Panc1 (cell line): ENCODE results near the gene SLFN12. TPM values are rescaled to one million over a fixed set of nuclear protein-coding genes. Genes with fewer than 3 reads are reported as not detected.

Experiments
- ATAC-seq: fragments of 200-7000 bp; cut with Tn5 transposase; 2 replicates; pipeline ENCODE4 v1.9.1; 2020; ENCODE audit warnings: mild to moderate bottlenecking, moderate library complexity
- BruUV-seq: library from RNA; stranded (reverse); fragments of 400-500 nt; replicated peaks from 2 replicates; lab custom pipeline; 2021; lab: Mats Ljungman, UMichigan
- CTCF ChIA-PET: fragments of 300-600 bp; sonication (Branson Sonifier 250); formaldehyde crosslinking; loops from one replicate; lab custom pipeline; 2022; ENCODE audit warnings: antibody characterized with exemption; lab: Charles Lee
- POLR2A ChIA-PET: fragments of 300-600 bp; sonication (Branson Sonifier 250); formaldehyde crosslinking; loops from one replicate; lab custom pipeline; 2022; ENCODE audit warnings: antibody characterized with exemption; lab: Charles Lee
- DNase-seq: peaks from one replicate; pipeline ENCODE4 v3.0.0-alpha.2; 2010; ENCODE audit warnings: low read depth, low spot score
- H3K27ac ChIP-seq: 2 replicates; pipeline ENCODE4 v1.5.1; 2011; ENCODE audit warnings: mild to moderate bottlenecking, low read length, inconsistent platforms
- H3K27me3 ChIP-seq: fragments of 200-500 bp; sonication (Bioruptor generic); 2 replicates; pipeline ENCODE4 v1.6.0; 2014; ENCODE audit warnings: low read length, inconsistent platforms; ENCODE audit not compliant: control insufficient read depth, insufficient read depth
- H3K36me3 ChIP-seq: fragments of 200-500 bp; sonication (Bioruptor generic); 2 replicates; pipeline ENCODE4 v1.5.1; 2014; ENCODE audit warnings: inconsistent platforms, mild to moderate bottlenecking, low read length, moderate library complexity; ENCODE audit not compliant: control insufficient read depth, insufficient read depth
- H3K4me1 ChIP-seq: 2 replicates; pipeline ENCODE4 v1.5.1; 2011; ENCODE audit warnings: inconsistent platforms, mild to moderate bottlenecking, low read length, moderate library complexity; ENCODE audit not compliant: control insufficient read depth, insufficient read depth
- H3K4me3 ChIP-seq, 2 experiments: 2 replicates each; pipeline ENCODE4 v1.5.1; 2011 to 2012; ENCODE audit warnings: low read depth in 2 of 2, low read length in 2 of 2, mild to moderate bottlenecking in 2 of 2, inconsistent platforms in 1 of 2, moderate library complexity in 1 of 2
- H3K9me3 ChIP-seq: fragments of 200-500 bp; sonication (Bioruptor generic); 2 replicates; pipeline ENCODE4 v1.5.1; 2014; ENCODE audit warnings: low read depth, mild to moderate bottlenecking, inconsistent platforms, low read length, moderate library complexity; ENCODE audit not compliant: control insufficient read depth, insufficient read depth
- POLR2AphosphoS5 ChIP-seq: IDR thresholded peaks from 2 replicates; pipeline ENCODE4 v1.6.1; 2012; ENCODE audit warnings: mild to moderate bottlenecking, low read depth, low read length, moderate library complexity
- SIN3A ChIP-seq: IDR thresholded peaks from 2 replicates; pipeline ENCODE4 v1.6.1; 2012; ENCODE audit warnings: low read depth, mild to moderate bottlenecking, low read length, moderate library complexity, borderline replicate concordance; ENCODE audit not compliant: insufficient read depth
- TCF7L2 ChIP-seq: IDR thresholded peaks from 2 replicates; pipeline ENCODE4 v1.6.1; 2011; ENCODE audit warnings: mild to moderate bottlenecking, low read depth, low read length, inconsistent platforms
- in situ Hi-C: cut with HindIII; loops from 2 replicates; pipeline ENCODE4 v1.10.0; 2016; ENCODE audit warnings: low sequenced_read_pairs, low pct_unique_long_range_greater_than_20kb
- intact Hi-C: fragments of 100-400 bp; cut with micrococcal nuclease; formaldehyde crosslinking; loops from one replicate; pipeline ENCODE4 v1.10.0; 2022; ENCODE audit not compliant: unreplicated experiment
- total RNA-seq: library from RNA; stranded (reverse); gene quantifications from one replicate; pipeline ENCODE4 v1.2.1, GENCODE V29; 2021; ENCODE audit not compliant: unreplicated experiment
- TF ChIP-seq, protein P1 (sequence below), 2 experiments: IDR thresholded peaks; 2 replicates each; pipeline ENCODE4 v1.6.1; 2011 to 2012; ENCODE audit warnings: low read depth in 2 of 2, control low read depth in 1 of 2, low read length in 1 of 2, mild to moderate bottlenecking in 1 of 2, moderate library complexity in 1 of 2; ENCODE audit not compliant: insufficient read depth in 1 of 2
- TF ChIP-seq, protein P2 (sequence below): fragments of 450-650 bp; IDR thresholded peaks from 2 replicates; pipeline ENCODE4 v1.5.1; 2017; ENCODE audit warnings: mild to moderate bottlenecking

Gene SLFN12
- total RNA-seq, 1 experiment from 2014 or later, result 35.2 TPM

DNA sequence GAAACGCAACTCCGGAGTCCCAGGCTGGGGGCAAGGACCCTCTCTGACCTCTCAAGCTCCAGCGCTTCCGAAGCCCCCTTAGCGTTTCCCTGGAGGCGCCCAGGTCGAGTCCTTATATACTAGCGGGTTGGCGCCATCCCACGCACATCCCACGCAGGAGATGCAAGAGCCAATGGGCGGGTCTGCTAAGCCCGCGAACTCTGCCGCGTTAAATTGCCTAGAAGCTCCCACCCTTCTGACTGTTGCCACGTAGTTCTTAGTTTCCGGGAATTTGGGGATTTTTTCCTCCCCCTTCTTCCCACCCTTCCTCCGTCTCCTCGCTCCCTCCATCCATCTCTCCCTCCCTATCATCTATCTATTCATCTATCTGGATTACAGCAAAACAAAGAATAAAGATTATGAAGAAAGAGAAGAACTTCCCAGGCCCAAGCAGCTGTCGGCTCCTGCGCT is 58.7 kb downstream of the SLFN12 start, which contains the start of gene SLFN11:
SLFN11 (minus strand) TSS at position 88 of the 450 bp plus-strand sequence. CDS start 9,814 bp downstream, outside the sequence.
- in situ Hi-C loops, result no loop called here
- BruUV-seq, result no TSS peak
- DNase-seq (no peak), ATAC-seq (peak; percentile 91)
- ChIA-PET POLR2A (interaction anchor here (0.5 to 0.8 kb wide), 2 partner anchors 28 to 65 kb away, joined by 3 read pairs; no protein-coding TSS in a partner anchor), CTCF (no interaction called here)
- Histone ChIP-seq H3K9me3 (no peaks in the 10 kb centered on the region), H3K27ac (peak within 1 kb of the TSS; percentile 95), H3K4me3 (peak within 1 kb of the TSS; percentile 61 to 84), H3K4me1 (peaks cover 4% of the 10 kb centered on the region), H3K36me3 (no peaks in the 10 kb centered on the region), H3K27me3 (no peaks in the 10 kb centered on the region)
- intact Hi-C loops, result no loop called here
- no peak for TF ChIP-seq SIN3A
- TF ChIP-seq, protein P1, sequence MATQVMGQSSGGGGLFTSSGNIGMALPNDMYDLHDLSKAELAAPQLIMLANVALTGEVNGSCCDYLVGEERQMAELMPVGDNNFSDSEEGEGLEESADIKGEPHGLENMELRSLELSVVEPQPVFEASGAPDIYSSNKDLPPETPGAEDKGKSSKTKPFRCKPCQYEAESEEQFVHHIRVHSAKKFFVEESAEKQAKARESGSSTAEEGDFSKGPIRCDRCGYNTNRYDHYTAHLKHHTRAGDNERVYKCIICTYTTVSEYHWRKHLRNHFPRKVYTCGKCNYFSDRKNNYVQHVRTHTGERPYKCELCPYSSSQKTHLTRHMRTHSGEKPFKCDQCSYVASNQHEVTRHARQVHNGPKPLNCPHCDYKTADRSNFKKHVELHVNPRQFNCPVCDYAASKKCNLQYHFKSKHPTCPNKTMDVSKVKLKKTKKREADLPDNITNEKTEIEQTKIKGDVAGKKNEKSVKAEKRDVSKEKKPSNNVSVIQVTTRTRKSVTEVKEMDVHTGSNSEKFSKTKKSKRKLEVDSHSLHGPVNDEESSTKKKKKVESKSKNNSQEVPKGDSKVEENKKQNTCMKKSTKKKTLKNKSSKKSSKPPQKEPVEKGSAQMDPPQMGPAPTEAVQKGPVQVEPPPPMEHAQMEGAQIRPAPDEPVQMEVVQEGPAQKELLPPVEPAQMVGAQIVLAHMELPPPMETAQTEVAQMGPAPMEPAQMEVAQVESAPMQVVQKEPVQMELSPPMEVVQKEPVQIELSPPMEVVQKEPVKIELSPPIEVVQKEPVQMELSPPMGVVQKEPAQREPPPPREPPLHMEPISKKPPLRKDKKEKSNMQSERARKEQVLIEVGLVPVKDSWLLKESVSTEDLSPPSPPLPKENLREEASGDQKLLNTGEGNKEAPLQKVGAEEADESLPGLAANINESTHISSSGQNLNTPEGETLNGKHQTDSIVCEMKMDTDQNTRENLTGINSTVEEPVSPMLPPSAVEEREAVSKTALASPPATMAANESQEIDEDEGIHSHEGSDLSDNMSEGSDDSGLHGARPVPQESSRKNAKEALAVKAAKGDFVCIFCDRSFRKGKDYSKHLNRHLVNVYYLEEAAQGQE (IDR thresholded peaks at IDR 0.05; ENCODE audit: insufficient read depth in 1 of 2, low read depth in 2 of 2, low read length in 1 of 2), result no peak
- TF ChIP-seq, protein P2, sequence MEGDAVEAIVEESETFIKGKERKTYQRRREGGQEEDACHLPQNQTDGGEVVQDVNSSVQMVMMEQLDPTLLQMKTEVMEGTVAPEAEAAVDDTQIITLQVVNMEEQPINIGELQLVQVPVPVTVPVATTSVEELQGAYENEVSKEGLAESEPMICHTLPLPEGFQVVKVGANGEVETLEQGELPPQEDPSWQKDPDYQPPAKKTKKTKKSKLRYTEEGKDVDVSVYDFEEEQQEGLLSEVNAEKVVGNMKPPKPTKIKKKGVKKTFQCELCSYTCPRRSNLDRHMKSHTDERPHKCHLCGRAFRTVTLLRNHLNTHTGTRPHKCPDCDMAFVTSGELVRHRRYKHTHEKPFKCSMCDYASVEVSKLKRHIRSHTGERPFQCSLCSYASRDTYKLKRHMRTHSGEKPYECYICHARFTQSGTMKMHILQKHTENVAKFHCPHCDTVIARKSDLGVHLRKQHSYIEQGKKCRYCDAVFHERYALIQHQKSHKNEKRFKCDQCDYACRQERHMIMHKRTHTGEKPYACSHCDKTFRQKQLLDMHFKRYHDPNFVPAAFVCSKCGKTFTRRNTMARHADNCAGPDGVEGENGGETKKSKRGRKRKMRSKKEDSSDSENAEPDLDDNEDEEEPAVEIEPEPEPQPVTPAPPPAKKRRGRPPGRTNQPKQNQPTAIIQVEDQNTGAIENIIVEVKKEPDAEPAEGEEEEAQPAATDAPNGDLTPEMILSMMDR, result no peak
- peak; percentile 95 for TF ChIP-seq POLR2AphosphoS5
- TF ChIP-seq TCF7L2, result 0 out of 2 replicates have a peak, but pooled peaks have one; percentile 11

DNA sequence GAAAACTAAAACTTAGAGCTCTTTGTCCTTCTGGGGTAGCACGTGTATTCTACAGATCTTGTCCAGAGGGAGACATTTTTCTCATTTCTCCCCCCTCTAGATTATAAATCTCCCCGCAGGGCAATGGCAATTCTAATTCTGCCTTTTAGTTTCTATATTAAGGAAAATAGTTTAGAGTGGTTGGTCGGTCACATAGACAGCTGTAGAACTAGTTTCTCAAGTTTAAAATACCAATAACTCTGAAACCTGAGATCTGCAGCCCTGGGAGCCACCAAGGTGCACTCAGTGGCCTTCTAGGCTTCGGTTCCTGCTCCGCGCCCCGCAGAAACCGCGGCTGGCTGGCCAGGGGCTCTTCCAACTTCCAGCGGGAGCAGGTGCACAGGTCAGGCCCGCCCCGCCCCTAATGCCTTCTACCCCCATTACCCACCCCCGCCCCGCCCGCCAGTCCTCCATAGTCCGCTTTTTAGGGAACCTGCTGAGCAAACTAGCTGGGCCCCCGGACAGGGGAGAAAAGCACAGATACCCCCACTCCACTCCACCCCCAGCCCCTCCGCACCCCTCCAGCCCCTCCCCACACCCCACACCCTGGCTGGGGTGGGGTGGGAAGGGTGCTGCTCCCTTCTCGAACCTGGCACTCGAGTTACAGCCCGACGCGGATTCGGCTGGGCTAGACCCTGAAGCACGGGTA is 59.3 kb downstream of the SLFN12 start:
- ChIA-PET POLR2A (interaction anchor here (0.5 to 0.8 kb wide), 2 partner anchors 27 to 65 kb away, joined by 3 read pairs; no protein-coding TSS in a partner anchor), CTCF (no interaction called here)
- DNase-seq (no peak), ATAC-seq (peak; percentile 55)
- in situ Hi-C loops, result no loop called here
- TF ChIP-seq SIN3A (no peak), POLR2AphosphoS5 (no peak), TCF7L2 (no peak)
- TF ChIP-seq, protein P1 (IDR thresholded peaks at IDR 0.05; ENCODE audit: insufficient read depth in 1 of 2, low read depth in 2 of 2, low read length in 1 of 2), result no peak
- TF ChIP-seq, protein P2, result no peak
- H3K4me3 ChIP-seq, result peak overlapping the region; percentile 61 to 84
- H3K9me3 ChIP-seq, result no peaks in the 10 kb centered on the region
- H3K4me1 ChIP-seq, result peaks cover 4% of the 10 kb centered on the region
- peak overlapping the region; percentile 95 for H3K27ac ChIP-seq
- BruUV-seq, result TSS peak; percentile 84
- intact Hi-C loops, result no loop called here
- no peaks in the 10 kb centered on the region for H3K27me3 ChIP-seq
- no peaks in the 10 kb centered on the region for H3K36me3 ChIP-seq
